ENCODE measurements around the gene CCDC149. TPM values are rescaled to one million over a fixed set of nuclear protein-coding genes. Genes with fewer than 3 reads are reported as not detected.

Gene CCDC149
- total RNA-seq, 2 experiments from 2014 or later = 0.25 to 0.69 TPM

DNA sequence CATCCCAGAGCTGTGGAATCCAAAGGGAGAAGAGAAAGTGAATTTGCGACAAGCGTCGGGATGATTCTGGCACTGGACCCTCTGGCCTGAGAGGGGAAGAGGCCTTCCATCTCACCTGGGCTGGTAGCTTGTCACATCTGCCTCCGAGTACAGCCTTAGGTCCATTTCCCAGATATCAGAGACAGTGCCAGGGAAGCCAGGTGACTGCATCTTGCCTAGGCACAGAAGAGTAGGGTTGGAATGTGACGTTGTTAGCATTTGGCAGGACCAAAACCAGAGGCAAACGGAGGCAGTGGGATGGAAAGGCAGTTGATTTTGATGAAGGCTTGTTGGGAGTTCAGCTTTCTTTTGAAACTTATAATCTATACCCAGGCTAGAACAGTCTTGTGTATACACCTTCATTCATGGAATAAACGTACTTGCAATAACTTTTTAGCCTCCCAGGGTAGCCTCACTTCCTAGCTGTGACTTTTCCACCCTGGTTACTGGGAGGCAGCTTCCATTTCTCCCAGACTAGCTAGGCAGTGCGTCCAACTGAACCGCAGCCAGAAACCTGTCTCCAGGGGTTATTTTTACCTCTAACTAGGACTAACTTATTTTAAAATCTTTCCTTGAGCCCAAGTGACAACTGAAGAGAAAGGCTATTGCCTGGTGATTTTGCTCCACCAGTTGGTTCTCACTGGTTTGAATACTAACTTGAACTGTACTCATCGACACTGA lies 111.5 kb downstream of the CCDC149 start:
- POLR2A ChIA-PET = no interaction called here
- H3K36me3 Mint-ChIP-seq (ENCODE audit: low read depth) = no peaks in the 10 kb centered on the region
- H3K27me3 Mint-ChIP-seq = peaks cover 57% of the 10 kb centered on the region
- no peak overlapping the region for H3K27ac Mint-ChIP-seq
- no peak overlapping the region for H3K4me3 Mint-ChIP-seq
- H3K4me1 ChIP-seq (ENCODE audit: insufficient read depth, low read length) = no peaks in the 10 kb centered on the region
- no peak for DNase-seq
- H3K4me3 ChIP-seq (ENCODE audit: low read length) = no peak overlapping the region
- H3K27ac ChIP-seq (ENCODE audit: low read depth in 1 of 2, low read length in 2 of 2) = no peak overlapping the region
- CTCF ChIA-PET = no interaction called here
- no peaks in the 10 kb centered on the region for H3K4me1 Mint-ChIP-seq (ENCODE audit: low read depth)
- H3K27me3 ChIP-seq (ENCODE audit: control insufficient read depth in 1 of 2, insufficient read depth in 2 of 2, low read length in 2 of 2) = peaks cover 19 to 39% of the 10 kb centered on the region in 2 experiments
- intact Hi-C loops (cut with DNase I, micrococcal nuclease) = no loop called here
- TF ChIP-seq, protein P1, sequence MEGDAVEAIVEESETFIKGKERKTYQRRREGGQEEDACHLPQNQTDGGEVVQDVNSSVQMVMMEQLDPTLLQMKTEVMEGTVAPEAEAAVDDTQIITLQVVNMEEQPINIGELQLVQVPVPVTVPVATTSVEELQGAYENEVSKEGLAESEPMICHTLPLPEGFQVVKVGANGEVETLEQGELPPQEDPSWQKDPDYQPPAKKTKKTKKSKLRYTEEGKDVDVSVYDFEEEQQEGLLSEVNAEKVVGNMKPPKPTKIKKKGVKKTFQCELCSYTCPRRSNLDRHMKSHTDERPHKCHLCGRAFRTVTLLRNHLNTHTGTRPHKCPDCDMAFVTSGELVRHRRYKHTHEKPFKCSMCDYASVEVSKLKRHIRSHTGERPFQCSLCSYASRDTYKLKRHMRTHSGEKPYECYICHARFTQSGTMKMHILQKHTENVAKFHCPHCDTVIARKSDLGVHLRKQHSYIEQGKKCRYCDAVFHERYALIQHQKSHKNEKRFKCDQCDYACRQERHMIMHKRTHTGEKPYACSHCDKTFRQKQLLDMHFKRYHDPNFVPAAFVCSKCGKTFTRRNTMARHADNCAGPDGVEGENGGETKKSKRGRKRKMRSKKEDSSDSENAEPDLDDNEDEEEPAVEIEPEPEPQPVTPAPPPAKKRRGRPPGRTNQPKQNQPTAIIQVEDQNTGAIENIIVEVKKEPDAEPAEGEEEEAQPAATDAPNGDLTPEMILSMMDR (IDR thresholded peaks at IDR 0.05) = no peak
- H3K9me3 Mint-ChIP-seq = no peaks in the 10 kb centered on the region
- peaks cover 0 to 7% of the 10 kb centered on the region in 2 experiments for H3K9me3 ChIP-seq (ENCODE audit: control insufficient read depth in 1 of 2, insufficient read depth in 1 of 2, low read length in 2 of 2)
- no peak for ATAC-seq (ENCODE audit: poor library complexity)
- H3K36me3 ChIP-seq (ENCODE audit: insufficient read depth, low read length) = no peaks in the 10 kb centered on the region

GRCh38 chr4:24800325-24800895 lies 112.4 kb downstream of the CCDC149 start:
- Histone ChIP-seq H3K4me1 (ENCODE audit: insufficient read depth, low read length) (no peaks in the 10 kb centered on the region), H3K27ac (ENCODE audit: low read depth in 1 of 2, low read length in 2 of 2) (no peak overlapping the region), H3K27me3 (ENCODE audit: control insufficient read depth in 1 of 2, insufficient read depth in 2 of 2, low read length in 2 of 2) (peaks cover 21 to 39% of the 10 kb centered on the region in 2 experiments), H3K36me3 (ENCODE audit: insufficient read depth, low read length) (no peaks in the 10 kb centered on the region), H3K9me3 (ENCODE audit: control insufficient read depth in 1 of 2, insufficient read depth in 1 of 2, low read length in 2 of 2) (peaks cover 0 to 8% of the 10 kb centered on the region in 2 experiments), H3K4me3 (ENCODE audit: low read length) (no peak overlapping the region)
- Mint-ChIP-seq H3K9me3 (no peaks in the 10 kb centered on the region), H3K36me3 (ENCODE audit: low read depth) (no peaks in the 10 kb centered on the region), H3K27me3 (peaks cover 61% of the 10 kb centered on the region), H3K27ac (no peak overlapping the region), H3K4me1 (ENCODE audit: low read depth) (no peaks in the 10 kb centered on the region), H3K4me3 (no peak overlapping the region)
- intact Hi-C loops (cut with DNase I, micrococcal nuclease) = no loop called here
- DNase-seq (no peak), ATAC-seq (ENCODE audit: poor library complexity) (no peak)
- CTCF ChIA-PET = no interaction called here
- TF ChIP-seq, protein P1 (IDR thresholded peaks at IDR 0.05) = no peak
- POLR2A ChIA-PET = no interaction called here

DNA sequence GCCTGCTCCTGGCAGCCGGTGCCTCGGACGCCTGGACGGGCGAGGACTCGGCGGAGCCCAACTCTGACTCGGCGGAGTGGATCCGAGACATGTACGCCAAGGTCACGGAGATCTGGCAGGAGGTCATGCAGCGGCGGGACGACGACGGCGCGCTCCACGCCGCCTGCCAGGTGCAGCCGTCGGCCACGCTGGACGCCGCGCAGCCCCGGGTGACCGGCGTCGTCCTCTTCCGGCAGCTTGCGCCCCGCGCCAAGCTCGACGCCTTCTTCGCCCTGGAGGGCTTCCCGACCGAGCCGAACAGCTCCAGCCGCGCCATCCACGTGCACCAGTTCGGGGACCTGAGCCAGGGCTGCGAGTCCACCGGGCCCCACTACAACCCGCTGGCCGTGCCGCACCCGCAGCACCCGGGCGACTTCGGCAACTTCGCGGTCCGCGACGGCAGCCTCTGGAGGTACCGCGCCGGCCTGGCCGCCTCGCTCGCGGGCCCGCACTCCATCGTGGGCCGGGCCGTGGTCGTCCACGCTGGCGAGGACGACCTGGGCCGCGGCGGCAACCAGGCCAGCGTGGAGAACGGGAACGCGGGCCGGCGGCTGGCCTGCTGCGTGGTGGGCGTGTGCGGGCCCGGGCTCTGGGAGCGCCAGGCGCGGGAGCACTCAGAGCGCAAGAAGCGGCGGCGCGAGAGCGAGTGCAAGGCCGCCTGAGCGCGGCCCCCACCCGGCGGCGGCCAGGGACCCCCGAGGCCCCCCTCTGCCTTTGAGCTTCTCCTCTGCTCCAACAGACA lies 113.1 kb downstream of the CCDC149 start:
- no peaks in the 10 kb centered on the region for H3K36me3 Mint-ChIP-seq (ENCODE audit: low read depth)
- H3K27ac Mint-ChIP-seq = no peak overlapping the region
- DNase-seq (no peak), ATAC-seq (ENCODE audit: poor library complexity) (no peak)
- Histone ChIP-seq H3K4me1 (ENCODE audit: insufficient read depth, low read length) (no peaks in the 10 kb centered on the region), H3K27me3 (ENCODE audit: control insufficient read depth in 1 of 2, insufficient read depth in 2 of 2, low read length in 2 of 2) (peaks cover 24 to 39% of the 10 kb centered on the region in 2 experiments), H3K36me3 (ENCODE audit: insufficient read depth, low read length) (no peaks in the 10 kb centered on the region), H3K27ac (ENCODE audit: low read depth in 1 of 2, low read length in 2 of 2) (no peak overlapping the region), H3K9me3 (ENCODE audit: control insufficient read depth in 1 of 2, insufficient read depth in 1 of 2, low read length in 2 of 2) (peaks cover 0 to 14% of the 10 kb centered on the region in 2 experiments), H3K4me3 (ENCODE audit: low read length) (no peak overlapping the region)
- ChIA-PET CTCF (interaction anchor here (0.8 kb wide), 1 partner anchor 15 kb away, joined by 3 read pairs; no protein-coding TSS in a partner anchor), POLR2A (no interaction called here)
- H3K9me3 Mint-ChIP-seq = no peaks in the 10 kb centered on the region
- no peaks in the 10 kb centered on the region for H3K4me1 Mint-ChIP-seq (ENCODE audit: low read depth)
- intact Hi-C loops (cut with DNase I, micrococcal nuclease) = no loop called here
- peaks cover 68% of the 10 kb centered on the region for H3K27me3 Mint-ChIP-seq
- no peak overlapping the region for H3K4me3 Mint-ChIP-seq
- TF ChIP-seq, protein P1 (IDR thresholded peaks at IDR 0.05) = no peak

Data from CD4-positive, alpha-beta T cell (primary cell).